SU-DHL-6 (cell line): ENCODE measurements around the gene XRN2.

Experiments used
- H2AFZ ChIP-seq: fragments of 200-600 bp; sonication (generic); 2 replicates; pipeline ENCODE4 v1.6.1; 2014; ENCODE audit warnings: low read depth, mild to moderate bottlenecking, moderate library complexity, mixed read lengths, antibody characterized with exemption, low read length; ENCODE audit not compliant: severe bottlenecking
- H3F3A ChIP-seq: fragments of 200-600 bp; shearing (Covaris generic); 2 replicates; pipeline ENCODE4 v1.6.0; 2016; ENCODE audit warnings: antibody characterized with exemption, mild to moderate bottlenecking; ENCODE audit not compliant: insufficient read depth
- H3K27ac ChIP-seq: fragments of 200-600 bp; sonication (generic); 2 replicates; pipeline ENCODE4 v1.5.1; 2016; ENCODE audit warnings: low read depth, mild to moderate bottlenecking, low read length, moderate library complexity, mixed read lengths
- H3K27me3 ChIP-seq: fragments of 200-600 bp; sonication (generic), shearing (Covaris generic); 2 replicates; pipeline ENCODE4 v1.6.0; 2014; ENCODE audit warnings: mild to moderate bottlenecking, low read length
- H3K36me3 ChIP-seq: fragments of 200-600 bp; sonication (generic); 2 replicates; pipeline ENCODE4 v1.6.1; 2014; ENCODE audit warnings: mild to moderate bottlenecking, low read length, mixed read lengths
- H3K4me2 ChIP-seq: fragments of 300-600, 200-600 bp; shearing (Covaris generic), sonication (generic); 2 replicates; pipeline ENCODE4 v1.6.0; 2014; ENCODE audit warnings: low read length, low read depth, mild to moderate bottlenecking; ENCODE audit not compliant: poor library complexity, severe bottlenecking
- H3K4me3 ChIP-seq: fragments of 200-600 bp; sonication (generic); 2 replicates; pipeline ENCODE4 v1.5.1; 2014; ENCODE audit warnings: antibody characterized with exemption, low read length, mild to moderate bottlenecking, mixed read lengths; ENCODE audit not compliant: insufficient read depth, poor library complexity, severe bottlenecking
- H3K79me2 ChIP-seq: fragments of 200-600 bp; sonication (generic); 2 replicates; pipeline ENCODE4 v1.6.1; 2014; ENCODE audit warnings: mild to moderate bottlenecking, low read length, moderate library complexity; ENCODE audit not compliant: insufficient read depth
- H3K9ac ChIP-seq: fragments of 200-600 bp; sonication (generic); 2 replicates; pipeline ENCODE4 v1.7.0; 2014; ENCODE audit warnings: mild to moderate bottlenecking, low read length
- H3K9me2 ChIP-seq: fragments of 200-600 bp; sonication (generic); replicated peaks from 2 replicates; pipeline ENCODE4 v1.6.1; 2014; ENCODE audit warnings: low read length; ENCODE audit not compliant: insufficient read depth
- H3K9me3 ChIP-seq: fragments of 200-600 bp; sonication (generic); 2 replicates; pipeline ENCODE4 v1.6.1; 2014; ENCODE audit warnings: low read length, mixed read lengths; ENCODE audit not compliant: insufficient read depth
- H4K20me1 ChIP-seq: fragments of 200-600 bp; sonication (generic); 2 replicates; pipeline ENCODE4 v1.6.1; 2014; ENCODE audit warnings: low read depth, mild to moderate bottlenecking, antibody characterized with exemption, low read length, moderate library complexity, mixed read lengths
- EZH2phosphoT487 ChIP-seq: fragments of 200-600 bp; sonication (generic), shearing (Covaris generic); conservative IDR thresholded peaks from 2 replicates; pipeline ENCODE4 v1.6.1; 2018; ENCODE audit warnings: mild to moderate bottlenecking, antibody characterized with exemption, low read length, moderate library complexity, mixed read lengths
- TF ChIP-seq, protein P1 (sequence below): fragments of 200-600 bp; sonication (generic); IDR thresholded peaks from one replicate; pipeline ENCODE4 v1.5.1; 2017; ENCODE audit warnings: antibody characterized with exemption, mild to moderate bottlenecking, low read length, moderate library complexity; ENCODE audit not compliant: insufficient read depth, poor library complexity, severe bottlenecking

XRN2 gene

DNA sequence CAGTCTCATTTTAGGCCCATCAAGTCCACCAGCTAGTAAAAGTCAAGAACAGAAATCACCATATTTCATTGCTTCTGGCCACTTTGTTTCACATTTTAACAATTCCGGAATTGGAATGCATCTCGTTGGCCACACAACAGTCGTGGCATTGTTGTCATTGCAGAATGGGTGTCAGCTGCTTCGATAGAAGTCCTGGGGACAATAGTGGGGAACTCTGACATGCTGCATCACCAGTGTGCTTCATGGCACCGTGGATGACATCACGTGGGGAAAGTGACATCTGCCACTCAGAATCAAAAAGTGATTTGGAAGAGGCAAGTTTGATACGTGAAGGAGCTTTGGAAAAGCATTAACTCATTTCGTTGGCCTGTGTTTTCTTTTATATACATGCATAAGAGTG, 43.8 kb upstream of the XRN2 start:
- Histone ChIP-seq H3K9ac (no peak overlapping the region), H3K27me3 (no peaks in the 10 kb centered on the region), H3K9me3 (0 out of 2 replicates have a peak, but pooled peaks cover 4% of the 10 kb centered on the region), H2AFZ (no peak overlapping the region), H3K79me2 (no peaks in the 10 kb centered on the region), H3F3A (no peaks in the 10 kb centered on the region), H3K9me2 (no peaks in the 10 kb centered on the region), H3K27ac (no peak overlapping the region), H3K4me2 (no peak overlapping the region), H4K20me1 (no peaks in the 10 kb centered on the region), H3K36me3 (no peaks in the 10 kb centered on the region), H3K4me3 (no peak overlapping the region)
- no peak for TF ChIP-seq EZH2phosphoT487
- TF ChIP-seq, protein P1, sequence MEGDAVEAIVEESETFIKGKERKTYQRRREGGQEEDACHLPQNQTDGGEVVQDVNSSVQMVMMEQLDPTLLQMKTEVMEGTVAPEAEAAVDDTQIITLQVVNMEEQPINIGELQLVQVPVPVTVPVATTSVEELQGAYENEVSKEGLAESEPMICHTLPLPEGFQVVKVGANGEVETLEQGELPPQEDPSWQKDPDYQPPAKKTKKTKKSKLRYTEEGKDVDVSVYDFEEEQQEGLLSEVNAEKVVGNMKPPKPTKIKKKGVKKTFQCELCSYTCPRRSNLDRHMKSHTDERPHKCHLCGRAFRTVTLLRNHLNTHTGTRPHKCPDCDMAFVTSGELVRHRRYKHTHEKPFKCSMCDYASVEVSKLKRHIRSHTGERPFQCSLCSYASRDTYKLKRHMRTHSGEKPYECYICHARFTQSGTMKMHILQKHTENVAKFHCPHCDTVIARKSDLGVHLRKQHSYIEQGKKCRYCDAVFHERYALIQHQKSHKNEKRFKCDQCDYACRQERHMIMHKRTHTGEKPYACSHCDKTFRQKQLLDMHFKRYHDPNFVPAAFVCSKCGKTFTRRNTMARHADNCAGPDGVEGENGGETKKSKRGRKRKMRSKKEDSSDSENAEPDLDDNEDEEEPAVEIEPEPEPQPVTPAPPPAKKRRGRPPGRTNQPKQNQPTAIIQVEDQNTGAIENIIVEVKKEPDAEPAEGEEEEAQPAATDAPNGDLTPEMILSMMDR: no peak

DNA sequence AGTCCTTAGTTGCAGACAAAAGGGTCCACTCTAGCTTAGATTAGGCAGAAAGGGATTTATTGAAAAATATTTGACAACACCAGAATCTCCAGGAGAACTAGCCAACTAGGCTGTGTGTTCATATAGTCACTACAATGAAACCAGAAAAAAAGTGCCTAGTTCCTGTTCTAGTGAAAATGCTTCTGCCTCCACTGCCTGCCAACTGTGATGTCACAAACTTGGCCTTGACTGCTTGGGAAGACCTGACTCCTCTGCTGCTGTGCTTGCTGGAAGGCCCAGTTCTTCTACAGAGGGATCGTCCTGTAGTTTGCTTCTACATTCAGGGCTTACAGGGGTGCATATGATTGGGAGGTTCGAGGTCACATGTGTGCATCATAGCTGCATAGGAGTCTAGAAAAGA, 40.3 kb upstream of the XRN2 start:
- H3K36me3 ChIP-seq: no peaks in the 10 kb centered on the region
- H2AFZ ChIP-seq: no peak overlapping the region
- H3K9me3 ChIP-seq: 0 out of 2 replicates have a peak, but pooled peaks cover 4% of the 10 kb centered on the region
- no peaks in the 10 kb centered on the region for H4K20me1 ChIP-seq
- no peak overlapping the region for H3K4me2 ChIP-seq
- H3K27me3 ChIP-seq: no peaks in the 10 kb centered on the region
- H3K27ac ChIP-seq: no peak overlapping the region
- no peaks in the 10 kb centered on the region for H3F3A ChIP-seq
- no peak overlapping the region for H3K4me3 ChIP-seq
- H3K9ac ChIP-seq: no peak overlapping the region
- no peaks in the 10 kb centered on the region for H3K79me2 ChIP-seq
- TF ChIP-seq EZH2phosphoT487: no peak
- TF ChIP-seq, protein P1: no peak
- no peaks in the 10 kb centered on the region for H3K9me2 ChIP-seq

DNA sequence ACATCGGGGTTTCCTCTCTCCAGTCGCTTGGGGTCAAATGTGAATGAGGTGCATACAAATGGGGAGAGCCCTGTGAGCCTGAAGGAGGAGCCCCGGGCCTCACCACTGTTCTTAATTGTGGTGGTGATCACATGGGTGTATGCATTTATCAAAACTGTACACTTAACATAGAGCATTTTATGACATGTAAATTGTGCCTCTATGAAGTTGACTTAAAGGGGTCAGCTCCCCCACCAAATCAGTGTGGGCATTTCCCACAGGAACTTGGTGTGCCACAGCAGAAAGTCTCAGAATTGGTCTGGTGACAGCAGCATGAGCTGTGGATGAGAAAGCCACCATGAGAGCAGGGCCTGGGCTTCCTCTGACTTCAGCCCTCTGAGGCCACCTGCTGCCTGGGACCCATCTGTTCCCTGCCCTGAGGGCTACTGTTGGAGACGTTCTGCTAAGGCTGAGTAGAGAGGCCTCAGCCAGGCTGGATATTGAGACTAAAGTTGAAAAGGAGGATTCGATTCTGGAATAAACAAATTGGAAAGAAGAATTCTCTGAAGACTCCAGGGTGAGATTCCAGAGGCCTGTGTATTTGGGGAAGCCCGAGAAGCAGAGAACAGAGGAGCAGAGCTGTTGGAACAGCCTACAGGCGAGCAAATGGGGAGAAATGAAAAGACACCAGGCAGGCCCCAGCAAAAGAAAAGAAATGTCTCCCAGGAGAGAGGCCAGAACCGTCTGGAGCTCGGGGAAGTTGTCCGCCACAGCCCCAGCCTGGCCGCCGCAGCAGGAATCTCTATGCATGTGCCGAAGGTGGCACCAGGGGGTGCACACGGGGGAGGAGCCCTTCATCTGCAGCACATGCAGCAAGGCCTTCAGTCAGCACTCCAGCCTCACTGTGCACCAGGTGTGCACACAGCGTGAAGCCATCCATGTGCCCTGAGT, 37.6 kb upstream of the XRN2 start:
- Histone ChIP-seq H4K20me1 (no peaks in the 10 kb centered on the region), H3K36me3 (no peaks in the 10 kb centered on the region), H3K9me2 (no peaks in the 10 kb centered on the region), H3F3A (no peaks in the 10 kb centered on the region), H3K27ac (no peak overlapping the region), H3K4me3 (no peak overlapping the region), H3K27me3 (no peaks in the 10 kb centered on the region), H3K9ac (no peak overlapping the region), H3K9me3 (0 out of 2 replicates have a peak, but pooled peaks cover 2% of the 10 kb centered on the region), H2AFZ (no peak overlapping the region), H3K79me2 (no peaks in the 10 kb centered on the region), H3K4me2 (no peak overlapping the region)
- TF ChIP-seq, protein P1: no peak
- no peak for TF ChIP-seq EZH2phosphoT487
